Muscle layer of colon (tissue), 2 donors: ENCODE measurements around the gene PCDHGB5.
"Not testable (repeated sequence)": the region's sequence is repeated elsewhere in the genome, so short reads cannot be mapped to it uniquely, and the experiment has no call there.

Experiments
- H3K27ac ChIP-seq: one replicate; pipeline ENCODE4 v1.7.0; 2013; ENCODE audit warnings: low read depth, mild to moderate bottlenecking, low read length, moderate library complexity
- H3K27me3 ChIP-seq, 2 donors: one replicate each; pipeline ENCODE4 v1.7.0; 2013; ENCODE audit warnings: low read length in 2 of 2, mild to moderate bottlenecking in 2 of 2; ENCODE audit not compliant: insufficient read depth in 2 of 2, control insufficient read depth in 1 of 2
- H3K36me3 ChIP-seq: one replicate; pipeline ENCODE4 v1.7.0; 2013; ENCODE audit warnings: mild to moderate bottlenecking, low read length; ENCODE audit not compliant: insufficient read depth
- H3K4me1 ChIP-seq: one replicate; pipeline ENCODE4 v1.7.0; 2013; ENCODE audit warnings: mild to moderate bottlenecking, low read length; ENCODE audit not compliant: insufficient read depth
- H3K4me3 ChIP-seq, 2 donors: one replicate each; pipeline ENCODE4 v1.7.0; 2013; ENCODE audit warnings: low read length in 2 of 2, low read depth in 1 of 2, mild to moderate bottlenecking in 1 of 2, moderate library complexity in 1 of 2
- H3K9ac ChIP-seq: one replicate; pipeline ENCODE4 v1.7.0; 2013; ENCODE audit warnings: low read length
- H3K9me3 ChIP-seq: one replicate; pipeline ENCODE4 v1.7.0; 2013; ENCODE audit warnings: mild to moderate bottlenecking, low read length
- donor health status: abdominal sarcoma.
- donor health status: Adenocarcinoma of cecum.

The PCDHGB5 gene

DNA sequence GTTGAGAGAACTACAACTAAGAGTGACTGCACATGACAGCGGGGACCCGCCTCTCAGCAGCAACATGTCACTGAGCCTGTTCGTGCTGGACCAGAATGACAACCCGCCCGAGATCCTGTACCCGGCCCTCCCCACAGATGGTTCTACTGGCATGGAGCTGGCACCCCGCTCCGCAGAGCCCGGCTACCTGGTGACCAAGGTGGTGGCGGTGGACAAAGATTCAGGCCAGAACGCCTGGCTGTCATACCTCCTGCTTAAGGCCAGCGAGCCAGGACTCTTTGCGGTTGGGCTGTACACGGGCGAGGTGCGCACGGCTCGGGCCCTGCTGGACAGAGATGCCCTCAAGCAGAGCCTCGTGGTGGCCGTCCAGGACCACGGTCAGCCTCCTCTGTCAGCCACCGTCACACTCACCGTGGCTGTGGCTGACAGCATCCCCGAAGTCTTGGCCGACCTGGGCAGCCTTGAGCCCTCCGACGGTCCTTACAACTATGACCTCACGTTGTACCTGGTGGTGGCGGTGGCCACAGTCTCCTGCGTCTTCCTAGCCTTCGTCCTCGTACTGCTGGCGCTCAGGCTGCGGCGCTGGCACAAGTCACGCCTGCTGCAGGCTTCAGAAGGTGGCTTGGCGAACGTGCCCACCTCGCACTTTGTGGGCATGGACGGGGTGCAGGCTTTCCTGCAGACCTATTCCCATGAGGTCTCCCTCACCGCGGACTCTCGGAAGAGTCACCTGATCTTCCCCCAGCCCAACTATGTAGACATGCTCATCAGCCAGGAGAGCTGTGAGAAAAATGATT is 13.1 kb upstream of the PCDHGB5 start:
- no peaks in the 10 kb centered on the region for H3K27me3 ChIP-seq

DNA sequence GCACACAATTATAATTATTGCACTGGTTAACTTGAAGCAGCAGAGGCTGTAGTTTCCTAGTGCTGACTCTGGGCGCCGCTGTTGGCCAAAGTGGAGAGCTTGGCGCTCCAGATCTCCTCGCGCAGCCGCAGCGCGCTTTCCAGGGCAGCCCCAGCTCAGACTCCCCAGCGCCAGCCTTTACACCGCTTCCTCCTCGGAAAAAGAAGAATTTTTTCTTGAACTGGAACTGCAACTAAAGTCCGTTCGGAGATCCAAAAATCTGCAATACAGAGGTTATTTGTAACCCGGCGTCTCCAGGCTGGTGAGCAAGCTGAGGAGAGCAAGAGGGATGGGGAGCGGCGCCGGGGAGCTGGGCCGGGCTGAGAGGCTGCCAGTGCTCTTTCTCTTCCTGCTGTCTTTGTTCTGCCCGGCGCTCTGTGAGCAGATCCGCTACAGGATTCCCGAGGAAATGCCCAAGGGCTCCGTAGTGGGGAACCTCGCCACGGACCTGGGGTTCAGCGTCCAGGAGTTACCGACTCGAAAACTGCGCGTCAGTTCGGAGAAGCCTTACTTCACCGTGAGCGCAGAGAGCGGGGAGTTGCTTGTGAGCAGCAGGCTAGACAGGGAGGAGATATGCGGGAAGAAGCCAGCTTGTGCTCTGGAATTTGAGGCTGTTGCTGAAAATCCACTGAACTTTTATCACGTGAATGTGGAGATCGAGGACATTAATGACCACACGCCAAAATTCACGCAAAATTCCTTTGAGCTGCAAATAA is 10.0 kb upstream of the PCDHGB5 start, which contains the start of gene PCDHGB4:
PCDHGB4 (plus strand) TSS at position 142 of the 755 bp plus-strand sequence; CDS start at position 329, 187 bp downstream.
- Histone ChIP-seq H3K4me3 (peak within 1 kb of the TSS in 1 of 2 donors; percentile 33), H3K9me3 (peaks cover 80% of the 10 kb centered on the region)
- not testable (repeated sequence) for H3K4me1 ChIP-seq, H3K36me3 ChIP-seq, H3K27me3 ChIP-seq, H3K9ac ChIP-seq, H3K27ac ChIP-seq

More for the DNA sequence above, 13.1 kb upstream of the PCDHGB5 start:
- H3K27ac ChIP-seq, result no peak overlapping the region
- H3K4me3 ChIP-seq, result peak overlapping the region in 1 of 2 donors; percentile 16
- H3K9ac ChIP-seq, result no peak overlapping the region
- no peaks in the 10 kb centered on the region for H3K4me1 ChIP-seq
- H3K9me3 ChIP-seq, result peaks cover 78% of the 10 kb centered on the region
- H3K36me3 ChIP-seq, result no peaks in the 10 kb centered on the region

DNA sequence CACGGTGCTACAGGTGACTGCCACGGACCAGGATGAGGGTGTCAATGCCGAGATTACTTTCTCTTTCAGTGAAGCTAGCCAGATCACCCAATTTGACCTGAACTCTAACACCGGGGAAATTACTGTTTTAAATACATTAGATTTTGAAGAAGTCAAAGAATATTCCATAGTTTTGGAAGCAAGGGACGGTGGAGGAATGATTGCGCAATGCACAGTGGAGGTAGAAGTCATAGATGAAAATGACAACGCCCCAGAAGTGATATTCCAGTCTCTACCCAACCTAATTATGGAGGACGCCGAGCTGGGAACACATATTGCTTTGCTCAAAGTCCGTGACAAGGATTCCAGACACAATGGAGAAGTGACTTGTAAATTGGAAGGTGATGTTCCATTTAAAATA is 9.1 kb upstream of the PCDHGB5 start:
- H3K27me3 ChIP-seq, result no peaks in the 10 kb centered on the region
- H3K9ac ChIP-seq, result no peak overlapping the region
- no peaks in the 10 kb centered on the region for H3K36me3 ChIP-seq
- H3K4me3 ChIP-seq, result peak overlapping the region in 1 of 2 donors; percentile 33
- peaks cover 79% of the 10 kb centered on the region for H3K9me3 ChIP-seq
- H3K4me1 ChIP-seq, result no peaks in the 10 kb centered on the region
- no peak overlapping the region for H3K27ac ChIP-seq

DNA sequence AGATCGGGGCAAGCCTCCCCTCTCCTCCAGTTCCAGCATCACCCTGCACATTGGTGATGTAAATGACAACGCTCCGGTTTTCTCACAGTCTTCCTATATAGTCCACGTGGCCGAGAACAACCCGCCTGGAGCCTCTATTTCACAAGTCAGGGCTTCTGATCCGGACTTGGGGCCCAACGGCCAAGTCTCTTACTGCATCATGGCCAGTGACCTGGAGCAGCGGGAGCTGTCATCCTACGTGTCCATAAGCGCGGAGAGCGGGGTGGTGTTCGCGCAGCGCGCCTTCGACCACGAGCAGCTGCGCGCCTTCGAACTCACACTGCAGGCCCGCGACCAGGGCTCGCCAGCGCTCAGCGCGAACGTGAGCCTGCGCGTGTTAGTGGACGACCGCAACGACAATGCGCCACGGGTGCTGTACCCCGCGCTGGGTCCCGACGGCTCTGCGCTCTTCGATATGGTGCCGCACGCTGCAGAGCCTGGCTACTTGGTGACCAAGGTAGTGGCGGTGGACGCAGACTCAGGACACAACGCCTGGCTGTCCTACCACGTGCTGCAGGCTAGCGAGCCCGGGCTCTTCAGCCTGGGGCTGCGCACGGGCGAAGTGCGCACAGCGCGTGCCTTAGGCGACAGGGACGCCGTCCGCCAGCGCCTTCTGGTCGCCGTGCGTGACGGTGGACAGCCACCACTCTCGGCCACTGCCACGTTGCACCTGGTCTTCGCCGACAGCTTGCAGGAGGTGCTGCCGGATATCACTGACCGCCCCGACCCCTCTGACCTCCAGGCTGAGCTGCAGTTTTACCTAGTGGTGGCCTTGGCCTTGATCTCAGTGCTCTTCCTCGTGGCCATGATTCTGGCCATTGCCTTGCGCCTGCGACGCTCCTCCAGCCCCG is 8.3 kb upstream of the PCDHGB5 start:
- Histone ChIP-seq H3K4me3 (peak overlapping the region in 1 of 2 donors; percentile 33), H3K27ac (no peak overlapping the region), H3K9me3 (peaks cover 79% of the 10 kb centered on the region), H3K27me3 (no peaks in the 10 kb centered on the region), H3K9ac (no peak overlapping the region), H3K36me3 (no peaks in the 10 kb centered on the region), H3K4me1 (no peaks in the 10 kb centered on the region)

DNA sequence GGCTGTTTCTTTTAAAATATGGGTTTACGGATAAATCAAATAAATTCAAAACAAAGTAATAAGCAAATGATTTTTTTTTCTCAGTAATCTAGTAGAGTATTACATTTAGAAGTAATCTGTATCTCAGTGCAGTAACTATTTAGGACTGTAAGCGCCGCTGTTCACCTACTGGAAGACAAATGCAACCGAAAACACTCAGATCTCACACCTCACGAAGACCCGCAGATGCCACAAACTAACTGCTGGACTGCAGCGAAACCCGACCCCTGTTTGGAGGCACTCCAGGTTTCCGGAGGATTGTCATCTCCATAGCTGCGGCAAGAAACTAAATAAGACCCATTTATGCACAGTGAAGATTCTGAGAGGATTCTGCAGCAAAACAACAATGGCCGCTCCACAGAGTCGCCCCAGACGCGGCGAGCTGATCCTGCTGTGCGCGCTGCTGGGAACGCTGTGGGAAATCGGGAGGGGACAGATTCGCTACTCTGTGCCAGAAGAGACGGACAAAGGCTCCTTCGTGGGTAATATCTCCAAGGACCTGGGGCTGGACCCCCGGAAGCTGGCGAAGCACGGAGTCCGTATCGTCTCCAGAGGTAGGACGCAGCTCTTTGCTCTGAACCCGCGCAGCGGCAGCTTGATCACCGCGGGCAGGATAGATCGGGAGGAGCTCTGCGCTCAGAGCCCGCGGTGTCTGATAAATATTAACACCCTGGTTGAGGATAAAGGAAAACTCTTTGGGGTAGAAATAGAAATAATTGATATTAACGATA is 5.1 kb upstream of the PCDHGB5 start, which contains the start of gene PCDHGA8:
PCDHGA8 (plus strand) TSS at position 205 of the 770 bp plus-strand sequence; CDS start at position 386, 181 bp downstream.
- peak within 1 kb of the TSS; percentile 4 to 10 for H3K4me3 ChIP-seq
- no peaks in the 10 kb centered on the region for H3K27me3 ChIP-seq
- H3K9me3 ChIP-seq, result peaks cover 70% of the 10 kb centered on the region

DNA sequence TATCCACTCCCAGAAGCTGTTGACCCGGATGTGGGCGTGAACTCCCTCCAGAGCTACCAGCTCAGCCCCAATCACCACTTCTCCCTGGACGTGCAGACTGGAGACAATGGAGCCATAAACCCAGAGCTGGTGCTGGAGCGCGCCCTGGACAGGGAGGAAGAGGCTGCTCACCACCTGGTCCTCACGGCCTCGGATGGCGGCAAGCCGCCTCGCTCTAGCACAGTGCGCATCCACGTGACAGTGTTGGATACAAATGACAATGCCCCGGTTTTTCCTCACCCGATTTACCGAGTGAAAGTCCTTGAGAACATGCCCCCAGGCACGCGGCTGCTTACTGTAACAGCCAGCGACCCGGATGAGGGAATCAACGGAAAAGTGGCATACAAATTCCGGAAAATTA is 4.5 kb upstream of the PCDHGB5 start:
- H3K27ac ChIP-seq, result no peak overlapping the region
- no peak overlapping the region for H3K4me3 ChIP-seq
- no peaks in the 10 kb centered on the region for H3K27me3 ChIP-seq
- no peak overlapping the region for H3K9ac ChIP-seq
- H3K9me3 ChIP-seq, result peaks cover 69% of the 10 kb centered on the region
- no peaks in the 10 kb centered on the region for H3K36me3 ChIP-seq
- H3K4me1 ChIP-seq, result no peaks in the 10 kb centered on the region

More for the DNA sequence above, 5.1 kb upstream of the PCDHGB5 start, which contains the start of gene PCDHGA8:
- Histone ChIP-seq H3K27ac (no peak within 1 kb of the TSS), H3K4me1 (no peaks in the 10 kb centered on the region), H3K36me3 (no peaks in the 10 kb centered on the region), H3K9ac (no peak within 1 kb of the TSS)

DNA sequence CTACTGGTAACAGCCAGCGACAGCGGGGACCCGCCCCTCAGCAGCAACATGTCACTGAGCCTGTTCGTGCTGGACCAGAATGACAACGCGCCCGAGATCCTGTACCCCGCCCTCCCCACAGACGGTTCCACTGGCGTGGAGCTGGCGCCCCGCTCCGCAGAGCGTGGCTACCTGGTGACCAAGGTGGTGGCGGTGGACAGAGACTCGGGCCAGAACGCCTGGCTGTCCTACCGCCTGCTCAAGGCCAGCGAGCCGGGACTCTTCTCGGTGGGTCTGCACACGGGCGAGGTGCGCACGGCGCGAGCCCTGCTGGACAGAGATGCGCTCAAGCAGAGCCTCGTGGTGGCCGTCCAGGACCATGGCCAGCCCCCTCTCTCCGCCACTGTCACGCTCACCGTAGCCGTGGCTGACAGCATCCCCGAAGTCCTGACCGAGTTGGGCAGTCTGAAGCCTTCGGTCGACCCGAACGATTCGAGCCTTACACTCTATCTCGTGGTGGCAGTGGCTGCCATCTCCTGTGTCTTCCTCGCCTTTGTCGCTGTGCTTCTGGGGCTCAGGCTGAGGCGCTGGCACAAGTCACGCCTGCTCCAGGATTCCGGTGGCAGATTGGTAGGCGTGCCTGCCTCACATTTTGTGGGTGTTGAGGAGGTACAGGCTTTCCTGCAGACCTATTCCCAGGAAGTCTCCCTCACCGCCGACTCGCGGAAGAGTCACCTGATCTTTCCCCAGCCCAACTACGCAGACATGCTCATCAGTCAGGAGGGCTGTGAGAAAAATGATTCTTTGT is 3.2 kb upstream of the PCDHGB5 start:
- not testable (repeated sequence) for H3K4me1 ChIP-seq, H3K4me3 ChIP-seq, H3K9ac ChIP-seq, H3K27me3 ChIP-seq, H3K36me3 ChIP-seq, H3K27ac ChIP-seq
- peaks cover 71% of the 10 kb centered on the region for H3K9me3 ChIP-seq

DNA sequence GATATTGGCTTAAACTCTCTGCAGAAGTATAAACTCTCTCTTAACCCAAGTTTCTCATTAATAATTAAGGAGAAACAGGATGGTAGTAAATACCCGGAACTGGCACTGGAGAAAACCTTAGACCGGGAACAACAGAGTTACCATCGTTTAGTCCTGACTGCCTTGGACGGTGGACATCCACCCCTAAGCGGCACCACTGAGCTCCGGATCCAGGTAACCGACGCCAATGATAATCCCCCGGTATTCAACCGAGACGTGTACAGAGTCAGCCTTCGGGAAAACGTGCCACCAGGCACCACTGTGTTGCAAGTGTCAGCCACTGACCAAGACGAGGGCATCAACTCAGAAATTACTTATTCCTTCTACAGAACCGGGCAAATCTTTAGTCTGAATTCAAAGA is 861 bp downstream of the PCDHGB5 start:
- peak overlapping the region in 1 of 2 donors; percentile 22 for H3K4me3 ChIP-seq
- no peak overlapping the region for H3K27ac ChIP-seq
- no peaks in the 10 kb centered on the region for H3K36me3 ChIP-seq
- no peaks in the 10 kb centered on the region for H3K4me1 ChIP-seq
- H3K9ac ChIP-seq, result no peak overlapping the region
- H3K9me3 ChIP-seq, result peaks cover 71% of the 10 kb centered on the region
- H3K27me3 ChIP-seq, result no peaks in the 10 kb centered on the region

DNA sequence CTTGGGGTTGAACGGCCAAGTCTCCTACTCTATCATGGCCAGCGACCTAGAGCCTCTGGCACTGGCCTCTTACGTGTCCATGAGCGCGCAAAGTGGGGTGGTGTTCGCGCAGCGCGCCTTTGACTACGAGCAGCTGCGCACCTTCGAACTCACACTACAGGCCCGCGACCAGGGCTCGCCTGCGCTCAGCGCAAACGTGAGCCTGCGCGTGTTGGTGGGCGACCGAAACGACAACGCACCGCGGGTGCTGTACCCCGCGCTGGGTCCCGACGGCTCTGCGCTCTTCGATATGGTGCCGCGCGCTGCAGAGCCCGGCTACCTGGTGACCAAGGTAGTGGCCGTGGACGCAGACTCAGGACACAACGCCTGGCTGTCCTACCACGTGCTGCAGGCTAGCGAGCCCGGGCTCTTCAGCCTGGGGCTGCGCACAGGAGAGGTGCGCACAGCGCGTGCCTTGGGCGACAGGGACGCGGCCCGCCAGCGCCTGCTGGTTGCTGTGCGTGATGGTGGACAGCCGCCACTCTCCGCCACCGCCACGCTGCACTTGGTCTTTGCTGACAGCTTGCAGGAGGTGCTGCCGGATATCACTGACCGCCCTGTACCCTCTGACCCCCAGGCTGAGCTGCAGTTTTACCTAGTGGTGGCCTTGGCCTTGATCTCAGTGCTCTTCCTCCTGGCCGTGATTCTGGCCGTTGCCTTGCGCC is 2.0 kb downstream of the PCDHGB5 start:
- Histone ChIP-seq H3K4me3 (peak overlapping the region; percentile 11 to 22), H3K9me3 (peaks cover 70% of the 10 kb centered on the region), H3K27ac (no peak overlapping the region), H3K27me3 (no peaks in the 10 kb centered on the region), H3K36me3 (no peaks in the 10 kb centered on the region), H3K9ac (no peak overlapping the region), H3K4me1 (no peaks in the 10 kb centered on the region)
